K562 (cell line): ENCODE data around the gene UBR3. TPM values are rescaled to one million over a fixed set of nuclear protein-coding genes. Genes with fewer than 3 reads are reported as not detected.
A peak's percentile ranks its signal among the peaks of the same experiment; 100 is the strongest.

Experiments used
- ATAC-seq: fragments of 200-7000 bp; cut with Tn5 transposase; 3 replicates; pipeline ENCODE4 v1.9.1; 2020; ENCODE audit warnings: moderate library complexity
- BruUV-seq: library from RNA; stranded (reverse); fragments of 400-500 nt; replicated peaks from 2 replicates; lab custom pipeline; 2021; lab: Mats Ljungman, UMichigan
- CTCF ChIA-PET: fragments of 300-600 bp; formaldehyde crosslinking; extraction: SDS; loops from one replicate; lab custom pipeline; 2021; ENCODE audit warnings: low intra/inter-chr PET ratio; lab: Yijun Ruan, JAX
- POLR2A ChIA-PET: fragments of 300-600, 350-650 bp; sonication (Branson Sonifier 250); formaldehyde crosslinking; extraction: SDS; loops from one replicate; lab custom pipeline; 2021; ENCODE audit warnings: antibody characterized with exemption, inconsistent platforms; lab: Yijun Ruan, JAX
- DNase-seq, 4 experiments: peaks; one replicate each; pipeline versions ENCODE4 v3.0.0 to v3.0.0-alpha.2; 2011 to 2018; ENCODE audit warnings: low spot score in 3 of 4, mixed read lengths in 3 of 4; ENCODE audit errors: extremely low read depth in 1 of 4
- FAIRE-seq: peaks from 2 replicates; lab custom pipeline; 2011; peaks lifted over from hg19 to GRCh38; lab: Jason Lieb, UNC
- H2AFZ ChIP-seq: 2 replicates; pipeline ENCODE4 v1.6.0; 2011; ENCODE audit warnings: low read depth, low read length, control low read depth, inconsistent platforms
- H3K27ac ChIP-seq: fragments of 200-600 bp; 3 replicates; pipeline ENCODE4 v1.8.0; 2011; ENCODE audit warnings: low read depth, mild to moderate bottlenecking, control low read depth, inconsistent platforms, low read length, moderate library complexity, mixed read lengths; ENCODE audit errors: extremely low read depth
- H3K27me3 ChIP-seq, 2 experiments: fragments of 300-600 bp in 1 of 2; 2 replicates in 1 of 2; 3 replicates in 1 of 2; pipeline versions ENCODE4 v1.6.0 to v1.8.0; 2011; ENCODE audit warnings: inconsistent platforms in 2 of 2, low read length in 2 of 2, mild to moderate bottlenecking in 1 of 2, mixed read lengths in 1 of 2, moderate library complexity in 1 of 2; ENCODE audit not compliant: control insufficient read depth in 2 of 2, insufficient read depth in 2 of 2
- H3K36me3 ChIP-seq: fragments of 300-600 bp; 3 replicates; pipeline ENCODE4 v1.8.0; 2011; ENCODE audit warnings: mild to moderate bottlenecking, low read length, inconsistent platforms; ENCODE audit not compliant: control insufficient read depth, insufficient read depth
- H3K4me1 ChIP-seq, 2 experiments: fragments of 200-600 bp in 1 of 2; replicated peaks in 1 of 2; 2 replicates in 1 of 2; 3 replicates in 1 of 2; pipeline versions ENCODE4 v1.5.1 to v1.8.0; 2011; ENCODE audit warnings: inconsistent platforms in 2 of 2, low read length in 2 of 2, mild to moderate bottlenecking in 1 of 2, mixed read lengths in 1 of 2, moderate library complexity in 1 of 2; ENCODE audit not compliant: control insufficient read depth in 2 of 2, insufficient read depth in 2 of 2
- H3K4me2 ChIP-seq: 2 replicates; pipeline ENCODE4 v1.6.1; 2011; ENCODE audit warnings: low read length, control low read depth, inconsistent platforms, mixed read lengths; ENCODE audit not compliant: insufficient read depth
- H3K4me3 ChIP-seq: fragments of 200-600 bp; sonication (generic), shearing (Covaris generic); 2 replicates; pipeline ENCODE4 v1.5.1; 2016; ENCODE audit warnings: control low read depth, inconsistent platforms
- H3K79me2 ChIP-seq: fragments of 200-600 bp; 3 replicates; pipeline ENCODE4 v1.8.0; 2011; ENCODE audit warnings: low read length, inconsistent platforms; ENCODE audit not compliant: control insufficient read depth, insufficient read depth
- H3K9ac ChIP-seq, 2 experiments: 2 replicates each; pipeline versions ENCODE4 v1.6.0 to v1.6.1; 2011; ENCODE audit warnings: low read depth in 2 of 2, low read length in 2 of 2, control low read depth in 1 of 2, inconsistent platforms in 1 of 2, mild to moderate bottlenecking in 1 of 2, mixed read lengths in 1 of 2; ENCODE audit not compliant: insufficient read depth in 1 of 2
- H3K9me1 ChIP-seq: one replicate; pipeline ENCODE4 v1.6.0; 2011; ENCODE audit warnings: inconsistent platforms, mild to moderate bottlenecking, low read length, moderate library complexity; ENCODE audit not compliant: control insufficient read depth, insufficient read depth
- H3K9me3 ChIP-seq: replicated peaks from 2 replicates; pipeline ENCODE4 v1.5.1; 2011; ENCODE audit warnings: low read depth, low read length, inconsistent platforms; ENCODE audit not compliant: control insufficient read depth, insufficient read depth
- H4K20me1 ChIP-seq: replicated peaks from 2 replicates; pipeline ENCODE4 v1.6.1; 2011; ENCODE audit warnings: low read length, inconsistent platforms, mixed read lengths; ENCODE audit not compliant: control insufficient read depth, insufficient read depth
- CBFA2T3 ChIP-seq: fragments of 450-650 bp; IDR thresholded peaks from 2 replicates; pipeline ENCODE4 v1.6.1; 2017
- MED1 ChIP-seq: sonication (generic); formaldehyde crosslinking; IDR thresholded peaks from 2 replicates; pipeline ENCODE4 v1.8.1; 2023; ENCODE audit warnings: missing genetic modification reagents, borderline replicate concordance
- NFIC ChIP-seq: fragments of 450-650 bp; IDR thresholded peaks from 2 replicates; pipeline ENCODE4 v1.6.1; 2017; ENCODE audit warnings: mild to moderate bottlenecking, inconsistent platforms
- RCOR1 ChIP-seq, 2 experiments: IDR thresholded peaks; 2 replicates each; pipeline ENCODE4 v1.6.1; 2012; ENCODE audit warnings: low read depth in 2 of 2, low read length in 2 of 2, borderline replicate concordance in 1 of 2, improper control_type of control experiment in 1 of 2
- TFAM ChIP-seq: fragments of 250-450 bp; sonication (Bioruptor Pico); conservative IDR thresholded peaks from 2 replicates; pipeline ENCODE4 v1.5.0; 2021; ENCODE audit warnings: mild to moderate bottlenecking, moderate library complexity
- WGBS: fragments of 100-300 bp; shearing (Covaris generic); methylation state at CpG from one replicate; pipeline ENCODE4 v1.1.6; 2016; ENCODE audit warnings: low coverage, mixed read lengths; ENCODE audit not compliant: insufficient coverage; ENCODE audit errors: missing lambda C conversion rate; 5-methylcytosine and 5-hydroxymethylcytosine counted together
- in situ Hi-C: fragments of 300-500 bp; cut with MboI; formaldehyde crosslinking; loops from 4 replicates; pipeline ENCODE4 v1.15.0; 2018; ENCODE audit warnings: inconsistent platforms, mixed read lengths
- intact Hi-C: fragments of 100-400 bp; cut with micrococcal nuclease; formaldehyde crosslinking; loops from 2 replicates; pipeline ENCODE4 v1.14.2; 2022
- polyA plus RNA-seq, 8 experiments: library from polyadenylated mRNA; depleted of rRNA in 4 of 8; stranded (reverse) in 5 of 8; unstranded in 3 of 8; fragments of >200 nt; fragmentation: Nextera tagmentation in 2 of 8; fragmentation: Illumina TruSeq in 1 of 8; extraction: Ambion mirVana in 2 of 8; extraction: Trizol in 1 of 8; gene quantifications; 2 replicates each; pipeline versions ENCODE4 v1.2.1 to v1.2.3, GENCODE V29; 2011 to 2014; ENCODE audit warnings: inconsistent platforms in 1 of 8, missing spikeins in 1 of 8
- total RNA-seq, 7 experiments: library from RNA; depleted of rRNA in 6 of 7; stranded (reverse); fragments of >200 nt in 6 of 7; fragmentation: Illumina TruSeq in 2 of 7; extraction: Trizol in 2 of 7; gene quantifications; 2 replicates each; pipeline versions ENCODE4 v1.2.1 to v1.2.3, GENCODE V29; 2011 to 2021; ENCODE audit warnings: low replicate concordance in 1 of 7
- TF ChIP-seq, protein P1 (sequence below): fragments of 450-650 bp; IDR thresholded peaks from 2 replicates; pipeline ENCODE4 v1.7.1; 2018; ENCODE audit warnings: mild to moderate bottlenecking, low read depth; ENCODE audit not compliant: partially characterized antibody

The UBR3 gene
- total and polyA plus RNA-seq, 9 of the 15 experiments (the other 6 are each of a cell fraction or from before 2014, with no cell fraction given) = 14.4 to 63.5 (median 40.4) TPM

DNA sequence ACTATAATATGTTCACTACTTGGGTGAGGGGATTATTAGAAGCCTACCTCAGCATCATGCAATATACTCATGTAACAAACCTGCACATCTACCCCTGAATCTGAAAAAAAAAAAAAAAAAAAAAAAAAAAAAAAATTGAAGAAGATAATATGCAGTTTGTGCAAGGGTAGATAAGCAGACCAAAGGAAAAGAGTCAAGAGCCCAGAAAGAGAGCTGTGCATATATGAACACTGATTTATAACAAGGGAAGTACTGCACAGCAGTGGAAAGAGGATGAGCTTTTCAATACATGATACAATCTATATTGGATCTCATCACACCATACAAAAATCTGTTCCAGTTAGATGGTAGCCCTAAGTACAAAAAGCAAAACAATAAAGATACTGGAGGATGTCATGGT lies 268.1 kb downstream of the UBR3 start (continued):
- TF ChIP-seq, protein P1, sequence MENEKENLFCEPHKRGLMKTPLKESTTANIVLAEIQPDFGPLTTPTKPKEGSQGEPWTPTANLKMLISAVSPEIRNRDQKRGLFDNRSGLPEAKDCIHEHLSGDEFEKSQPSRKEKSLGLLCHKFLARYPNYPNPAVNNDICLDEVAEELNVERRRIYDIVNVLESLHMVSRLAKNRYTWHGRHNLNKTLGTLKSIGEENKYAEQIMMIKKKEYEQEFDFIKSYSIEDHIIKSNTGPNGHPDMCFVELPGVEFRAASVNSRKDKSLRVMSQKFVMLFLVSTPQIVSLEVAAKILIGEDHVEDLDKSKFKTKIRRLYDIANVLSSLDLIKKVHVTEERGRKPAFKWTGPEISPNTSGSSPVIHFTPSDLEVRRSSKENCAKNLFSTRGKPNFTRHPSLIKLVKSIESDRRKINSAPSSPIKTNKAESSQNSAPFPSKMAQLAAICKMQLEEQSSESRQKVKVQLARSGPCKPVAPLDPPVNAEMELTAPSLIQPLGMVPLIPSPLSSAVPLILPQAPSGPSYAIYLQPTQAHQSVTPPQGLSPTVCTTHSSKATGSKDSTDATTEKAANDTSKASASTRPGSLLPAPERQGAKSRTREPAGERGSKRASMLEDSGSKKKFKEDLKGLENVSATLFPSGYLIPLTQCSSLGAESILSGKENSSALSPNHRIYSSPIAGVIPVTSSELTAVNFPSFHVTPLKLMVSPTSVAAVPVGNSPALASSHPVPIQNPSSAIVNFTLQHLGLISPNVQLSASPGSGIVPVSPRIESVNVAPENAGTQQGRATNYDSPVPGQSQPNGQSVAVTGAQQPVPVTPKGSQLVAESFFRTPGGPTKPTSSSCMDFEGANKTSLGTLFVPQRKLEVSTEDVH = no peak
- TF ChIP-seq CBFA2T3 = peak; percentile 31; the same call in 1 of the 2 replicates
- no peak for TF ChIP-seq MED1 (CRISPR knock-in tag)
- TF ChIP-seq RCOR1 (IDR thresholded peaks at IDR 0.05; ENCODE audit: borderline replicate concordance in 1 of 2, low read depth in 2 of 2, low read length in 2 of 2) = peak in 1 of 2 experiments; percentile 62; a peak in 1 of 4 replicates

DNA sequence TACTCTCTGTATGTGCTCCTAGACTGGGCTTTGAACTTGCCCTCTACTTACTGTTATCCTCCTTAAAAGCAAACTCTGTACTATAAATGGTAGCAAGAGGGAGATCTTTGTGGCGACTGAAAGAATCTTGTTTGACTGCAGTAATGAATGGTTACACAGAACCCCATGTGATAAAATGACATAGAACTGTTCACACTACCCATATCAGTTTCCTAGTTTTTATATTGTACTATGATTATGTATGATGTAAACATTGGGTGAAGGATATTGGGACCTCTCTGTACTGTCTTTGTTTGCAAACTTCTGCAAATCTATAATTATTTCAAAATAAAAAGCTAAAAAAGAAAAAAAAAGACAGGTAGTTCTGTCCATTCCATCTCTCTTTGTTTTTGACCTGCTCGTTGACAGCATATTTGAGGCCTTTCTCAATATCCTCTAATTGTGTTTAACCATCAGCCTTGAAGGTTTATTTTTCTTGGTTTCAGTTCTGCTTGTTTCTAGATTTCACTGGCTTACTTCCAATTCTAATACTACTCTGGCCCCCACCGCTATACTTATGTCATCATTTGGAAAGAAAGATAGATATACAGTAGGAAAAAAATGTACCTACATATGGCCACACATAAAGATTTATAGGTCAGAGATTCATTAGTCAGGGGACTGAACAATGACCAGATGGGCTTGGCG lies 271.5 kb downstream of the UBR3 start:
- peaks cover 0 to 15% of the 10 kb centered on the region in 2 experiments; a peak in 3 of 5 replicates for H3K4me1 ChIP-seq
- DNase-seq (no peak), FAIRE-seq (no peak), ATAC-seq (no peak)
- H3K79me2 ChIP-seq = no peaks in the 10 kb centered on the region
- 47% methylated on average over 4 of the region's 4 CpGs for WGBS
- H3K27ac ChIP-seq = no peak overlapping the region
- no peaks in the 10 kb centered on the region for H4K20me1 ChIP-seq
- CTCF ChIA-PET = no interaction called here
- H3K27me3 ChIP-seq = no peaks in the 10 kb centered on the region
- POLR2A ChIA-PET = no interaction called here
- no peak overlapping the region for H3K9ac ChIP-seq
- intact Hi-C loops (no loop called here), in situ Hi-C loops (no loop called here)
- TF ChIP-seq NFIC (peak; percentile 39; the same call in 1 of the 2 replicates), TFAM (CRISPR knock-in tag) (no peak)
- H3K9me3 ChIP-seq = no peaks in the 10 kb centered on the region
- H3K36me3 ChIP-seq = no peaks in the 10 kb centered on the region
- H3K4me3 ChIP-seq = no peak overlapping the region
- no TSS peak for BruUV-seq
- H3K9me1 ChIP-seq = no peaks in the 10 kb centered on the region
- H3K4me2 ChIP-seq = no peak overlapping the region
- 0 out of 2 replicates have a peak overlapping the region, but pooled peaks have one; percentile 10 for H2AFZ ChIP-seq
